AG04450 (cell line): ENCODE results near the gene HSD3B7. TPM values are rescaled to one million over a fixed set of nuclear protein-coding genes. Genes with fewer than 3 reads are reported as not detected.

ENCODE experiments used
- CTCF ChIA-PET: fragments of 300-600, 350-600 bp; formaldehyde crosslinking; extraction: SDS; loops from one replicate; lab custom pipeline; 2022; ENCODE audit warnings: antibody characterized with exemption, inconsistent platforms; lab: Charles Lee
- POLR2A ChIA-PET: fragments of 350-600 bp; formaldehyde crosslinking; extraction: SDS; loops from one replicate; lab custom pipeline; 2021; ENCODE audit warnings: antibody characterized with exemption, inconsistent platforms; lab: Yijun Ruan, JAX
- DNase-seq: peaks from one replicate; pipeline ENCODE4 v3.0.0-alpha.2; 2011; ENCODE audit warnings: low read depth, low spot score
- H3K27ac ChIP-seq: one replicate; pipeline ENCODE4 v1.5.1; 2012; ENCODE audit warnings: low read depth, low read length, control low read depth
- H3K27me3 ChIP-seq: one replicate; pipeline ENCODE4 v1.6.0; 2012; ENCODE audit warnings: low read length; ENCODE audit not compliant: control insufficient read depth, insufficient read depth
- H3K4me3 ChIP-seq: 2 replicates; pipeline ENCODE4 v1.5.1; 2011; ENCODE audit warnings: mild to moderate bottlenecking, low read depth, low read length, control low read depth
- H3K9me3 ChIP-seq: 2 replicates; pipeline ENCODE4 v1.5.1; 2012; ENCODE audit warnings: low read length; ENCODE audit not compliant: control insufficient read depth, insufficient read depth
- CTCF ChIP-seq: IDR thresholded peaks from 2 replicates; pipeline ENCODE4 v1.5.1; 2011; ENCODE audit warnings: low read depth, low read length, control low read depth, inconsistent platforms
- polyA plus RNA-seq: library from polyadenylated mRNA; depleted of rRNA; stranded (reverse); fragments of >200 nt; gene quantifications from 2 replicates; pipeline ENCODE4 v1.2.3, GENCODE V29; 2011

The HSD3B7 gene
- polyA plus RNA-seq, 1 experiment: 6.1 TPM

GRCh38 chr16:30969246-30969842 lies 15.7 kb upstream of the HSD3B7 start:
- no peak for DNase-seq
- no peak for TF ChIP-seq CTCF
- no peak overlapping the region for H3K4me3 ChIP-seq
- no peaks in the 10 kb centered on the region for H3K9me3 ChIP-seq
- no peaks in the 10 kb centered on the region for H3K27me3 ChIP-seq
- POLR2A ChIA-PET: no interaction called here
- H3K27ac ChIP-seq: no peak overlapping the region
- CTCF ChIA-PET: interaction anchor here (1.4 kb wide), 1 partner anchor 15 kb away, joined by 3 read pairs; no protein-coding TSS in a partner anchor

- TF ChIP-seq CTCF: no peak
- DNase-seq: no peak
- POLR2A ChIA-PET: interaction anchor here (0.5 kb wide), 1 partner anchor 11 kb away, joined by 3 read pairs; no protein-coding TSS in a partner anchor
- CTCF ChIA-PET: interaction anchor here (0.9 to 1.3 kb wide), 2 partner anchors 12 to 14 kb away, joined by 3 read pairs; partner anchors contain the start of gene HSD3B7
- no peak overlapping the region for H3K4me3 ChIP-seq
- no peaks in the 10 kb centered on the region for H3K9me3 ChIP-seq
- no peaks in the 10 kb centered on the region for H3K27me3 ChIP-seq
- no peak overlapping the region for H3K27ac ChIP-seq
These were observed 13.7 kb upstream of the HSD3B7 start for GRCh38 chr16:30971298-30971697.

DNA sequence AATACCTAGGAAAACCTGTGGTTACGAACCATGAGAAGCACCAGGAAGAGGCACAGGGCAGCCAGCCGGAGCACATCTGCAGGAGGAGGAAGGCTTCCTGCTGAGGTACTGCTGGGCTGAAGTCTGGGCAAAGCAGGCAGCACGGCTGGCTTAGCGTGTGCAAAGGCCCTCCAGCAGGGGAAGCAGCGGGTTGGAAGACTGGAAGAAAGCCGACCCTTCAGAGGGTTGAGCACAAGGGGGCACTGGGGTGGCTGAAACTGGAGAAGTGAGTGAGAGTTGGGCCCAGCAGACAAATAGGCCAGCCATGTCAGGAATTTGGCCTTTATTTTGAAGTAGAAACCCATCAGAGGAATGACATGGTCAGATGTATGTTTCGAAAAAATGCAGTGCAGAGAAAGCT lies 12.1 kb upstream of the HSD3B7 start:
- Histone ChIP-seq H3K9me3 (no peaks in the 10 kb centered on the region), H3K27ac (no peak overlapping the region), H3K4me3 (no peak overlapping the region), H3K27me3 (no peaks in the 10 kb centered on the region)
- ChIA-PET POLR2A (no interaction called here), CTCF (interaction anchor here (0.7 kb wide), 1 partner anchor 169 kb away, joined by 5 read pairs; no protein-coding TSS in a partner anchor)
- 0 out of 2 replicates have a peak, but pooled peaks have one; percentile 26 for TF ChIP-seq CTCF
- no peak for DNase-seq

GRCh38 chr16:30974348-30974747 lies 10.7 kb upstream of the HSD3B7 start:
- Histone ChIP-seq H3K27ac (no peak overlapping the region), H3K27me3 (no peaks in the 10 kb centered on the region), H3K9me3 (no peaks in the 10 kb centered on the region), H3K4me3 (no peak overlapping the region)
- no peak for TF ChIP-seq CTCF
- CTCF ChIA-PET: interaction anchor here (0.9 kb wide), 1 partner anchor 10 kb away, joined by 4 read pairs; no protein-coding TSS in a partner anchor
- POLR2A ChIA-PET: no interaction called here
- DNase-seq: no peak

DNA sequence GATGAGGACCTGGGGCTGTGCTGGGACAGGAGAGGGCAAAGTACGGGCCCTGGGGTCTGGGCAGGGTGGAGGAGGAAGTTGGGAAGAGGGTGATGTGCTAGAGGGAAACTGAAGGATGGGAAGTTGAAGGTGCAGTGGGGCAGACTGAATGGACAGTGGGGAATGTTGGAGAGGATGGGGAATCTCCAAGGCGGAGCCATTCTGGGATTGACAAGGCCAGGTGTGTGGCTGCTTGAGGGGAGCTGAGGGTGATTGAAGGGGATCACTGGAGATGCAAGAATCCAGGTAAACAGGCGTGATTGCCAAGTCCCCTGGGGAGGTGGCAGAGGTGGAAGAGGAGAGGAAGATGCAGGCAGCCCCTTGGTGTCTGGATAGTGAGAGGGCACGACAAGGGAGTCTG lies 8.5 kb upstream of the HSD3B7 start:
- H3K9me3 ChIP-seq: no peaks in the 10 kb centered on the region
- no peak for TF ChIP-seq CTCF
- CTCF ChIA-PET: interaction anchor here (1.5 kb wide), 1 partner anchor 8 kb away, joined by 4 read pairs; the partner anchor contains the start of gene HSD3B7

More for the DNA sequence above, 8.5 kb upstream of the HSD3B7 start:
- POLR2A ChIA-PET: no interaction called here
- Histone ChIP-seq H3K27ac (no peak overlapping the region), H3K27me3 (no peaks in the 10 kb centered on the region), H3K4me3 (no peak overlapping the region)
- no peak for DNase-seq
